OCI-LY3 (cell line): ENCODE measurements around the gene PEX7.

Source experiments
- CTCF ChIP-seq: fragments of 200-600, 300-600 bp; sonication (generic); IDR thresholded peaks from 2 replicates; pipeline ENCODE4 v1.5.1; 2014; ENCODE audit warnings: antibody characterized with exemption, low read length, low read depth
- EZH2phosphoT487 ChIP-seq: fragments of 200-600 bp; shearing (Covaris generic); IDR thresholded peaks from 2 replicates; pipeline ENCODE4 v1.6.1; 2018; ENCODE audit warnings: antibody characterized with exemption, mixed run types, low read depth

DNA sequence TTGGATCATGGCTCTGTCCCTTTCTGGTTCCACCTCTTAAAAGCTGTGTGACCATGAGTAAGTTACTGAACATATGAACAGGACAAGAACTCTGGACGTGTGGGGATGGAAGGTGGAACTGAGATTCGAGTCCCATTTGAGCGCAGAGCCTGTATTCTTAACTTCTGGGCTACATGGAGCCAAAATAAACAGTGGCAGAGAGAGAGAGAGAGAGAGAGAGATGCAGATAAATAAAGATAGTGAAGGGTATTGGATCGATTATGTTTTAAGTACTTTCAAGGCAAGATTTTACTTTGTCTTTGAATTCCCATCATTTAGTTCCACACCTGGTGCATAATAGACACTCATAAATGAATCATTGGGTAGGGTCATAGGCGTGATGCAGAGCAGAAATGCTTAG is 139.5 kb downstream of the PEX7 start:
- TF ChIP-seq CTCF (no peak), EZH2phosphoT487 (no peak)
